Neuronal stem cell (in vitro differentiated cells): ENCODE results near the gene OTOP1.
A peak's percentile ranks its signal among the peaks of the same experiment; 100 is the strongest.

Source experiments
- DNase-seq: peaks from one replicate; pipeline ENCODE4 v3.0.0-alpha.2; 2013; ENCODE audit warnings: low spot score
- H2AFZ ChIP-seq: one replicate; pipeline ENCODE4 v1.6.1; 2013; ENCODE audit warnings: mild to moderate bottlenecking, low read length, inconsistent platforms
- H2AK5ac ChIP-seq: 2 replicates; pipeline ENCODE4 v1.6.1; 2013; ENCODE audit warnings: low read depth, mild to moderate bottlenecking, inconsistent platforms, low read length, moderate library complexity, mixed read lengths
- H2BK120ac ChIP-seq: 2 replicates; pipeline ENCODE4 v1.6.1; 2013; ENCODE audit warnings: low read depth, mild to moderate bottlenecking, inconsistent platforms, low read length, moderate library complexity, mixed read lengths
- H2BK12ac ChIP-seq: one replicate; pipeline ENCODE4 v1.6.1; 2013; ENCODE audit warnings: low read length, inconsistent platforms
- H2BK15ac ChIP-seq: 2 replicates; pipeline ENCODE4 v1.6.1; 2013; ENCODE audit warnings: mild to moderate bottlenecking, low read length, inconsistent platforms, mixed read lengths
- H2BK5ac ChIP-seq: one replicate; pipeline ENCODE4 v1.6.1; 2013; ENCODE audit warnings: inconsistent platforms, mild to moderate bottlenecking, low read length, moderate library complexity
- H3K14ac ChIP-seq: one replicate; pipeline ENCODE4 v1.6.1; 2013; ENCODE audit warnings: low read length, inconsistent platforms
- H3K18ac ChIP-seq: 2 replicates; pipeline ENCODE4 v1.6.1; 2013; ENCODE audit warnings: low read length, inconsistent platforms
- H3K23ac ChIP-seq: 2 replicates; pipeline ENCODE4 v1.6.1; 2013; ENCODE audit warnings: low read depth, mild to moderate bottlenecking, mixed read lengths, low read length, inconsistent platforms; ENCODE audit not compliant: poor library complexity
- H3K27ac ChIP-seq: replicated peaks from 3 replicates; pipeline ENCODE4 v1.5.1; 2013; ENCODE audit warnings: low read length, inconsistent platforms
- H3K27me3 ChIP-seq, 3 experiments: 2 replicates each; pipeline ENCODE4 v1.6.1; 2013; ENCODE audit warnings: low read length in 3 of 3, mild to moderate bottlenecking in 2 of 3, inconsistent platforms in 1 of 3, low read depth in 1 of 3, mixed read lengths in 1 of 3, moderate library complexity in 1 of 3; ENCODE audit not compliant: control insufficient read depth in 3 of 3, insufficient read depth in 3 of 3
- H3K36me3 ChIP-seq, 2 donors: replicated peaks in 1 of 2; 2 replicates each; pipeline ENCODE4 v1.6.1; 2013; ENCODE audit warnings: low read length in 2 of 2; ENCODE audit not compliant: control insufficient read depth in 2 of 2, insufficient read depth in 2 of 2
- H3K4ac ChIP-seq: 2 replicates; pipeline ENCODE4 v1.6.1; 2013; ENCODE audit warnings: inconsistent platforms, mild to moderate bottlenecking, low read length, moderate library complexity
- H3K4me1 ChIP-seq, 2 donors: 1 replicate in 1 of 2; 2 replicates in 1 of 2; pipeline ENCODE4 v1.6.1; 2013; ENCODE audit warnings: low read length in 2 of 2, low read depth in 1 of 2; ENCODE audit not compliant: control insufficient read depth in 2 of 2, insufficient read depth in 1 of 2
- H3K4me2 ChIP-seq: one replicate; pipeline ENCODE4 v1.6.1; 2013; ENCODE audit warnings: mild to moderate bottlenecking, low read length, inconsistent platforms; ENCODE audit not compliant: insufficient read depth, poor library complexity, severe bottlenecking
- H3K4me3 ChIP-seq, 2 donors: 2 replicates each; pipeline ENCODE4 v1.5.1; 2013; ENCODE audit warnings: low read length in 2 of 2, mild to moderate bottlenecking in 2 of 2, inconsistent platforms in 1 of 2, moderate library complexity in 1 of 2
- H3K79me1 ChIP-seq: one replicate; pipeline ENCODE4 v1.6.1; 2013; ENCODE audit warnings: low read depth, mild to moderate bottlenecking, inconsistent platforms, low read length, moderate library complexity
- H3K9ac ChIP-seq: one replicate; pipeline ENCODE4 v1.6.1; 2013; ENCODE audit warnings: mild to moderate bottlenecking, low read depth, low read length, inconsistent platforms; ENCODE audit not compliant: poor library complexity
- H3K9me3 ChIP-seq, 2 donors: replicated peaks in 1 of 2; 2 replicates each; pipeline versions ENCODE3 to v1.6.1; 2013; ENCODE audit warnings: low read length in 2 of 2, mild to moderate bottlenecking in 2 of 2, inconsistent platforms in 1 of 2, low read depth in 1 of 2, mixed read lengths in 1 of 2, moderate library complexity in 1 of 2; ENCODE audit not compliant: control insufficient read depth in 2 of 2, insufficient read depth in 1 of 2
- H4K8ac ChIP-seq: one replicate; pipeline ENCODE4 v1.6.1; 2013; ENCODE audit warnings: low read depth, mild to moderate bottlenecking, inconsistent platforms, low read length, moderate library complexity
- H4K91ac ChIP-seq: one replicate; pipeline ENCODE4 v1.6.1; 2013; ENCODE audit warnings: low read length, low read depth, mild to moderate bottlenecking, inconsistent platforms; ENCODE audit not compliant: poor library complexity
- WGBS, 2 donors: extraction: QIAGEN DNeasy Blood & Tissue Kit; methylation state at CpG; one replicate each; pipeline ENCODE4 v1.1.7; 2013; ENCODE audit warnings: missing lambda C conversion rate in 2 of 2, mixed read lengths in 1 of 2; ENCODE audit not compliant: insufficient read length in 2 of 2, insufficient replicate concordance in 1 of 2; ENCODE audit errors: extremely low coverage in 2 of 2; 5-methylcytosine and 5-hydroxymethylcytosine counted together

OTOP1 gene

DNA sequence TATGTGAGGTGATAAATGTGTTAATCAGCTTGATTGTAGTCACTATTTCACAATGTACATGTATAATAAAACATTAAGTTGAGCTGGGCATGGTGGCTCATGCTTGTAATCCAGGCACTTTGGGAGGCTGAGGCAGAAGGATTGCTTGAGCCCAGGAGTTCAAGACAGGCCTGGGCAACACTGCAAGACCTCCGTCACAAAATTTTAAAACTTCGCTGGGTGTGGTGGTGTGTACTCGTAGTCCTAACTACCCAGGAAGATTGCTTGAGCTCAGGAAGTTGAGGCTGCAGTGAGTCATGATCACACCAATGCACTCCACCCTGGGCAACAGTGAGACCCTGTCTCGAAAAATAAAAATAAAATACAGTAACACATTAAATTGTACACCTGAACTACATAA lies 43.1 kb upstream of the OTOP1 start:
- Histone ChIP-seq H4K91ac (no peak overlapping the region), H2BK12ac (no peak overlapping the region), H2AK5ac (no peak overlapping the region), H3K27ac (no peak overlapping the region), H2AFZ (no peak overlapping the region), H4K8ac (no peak overlapping the region), H3K14ac (no peak overlapping the region), H3K4ac (no peak overlapping the region), H3K4me2 (no peak overlapping the region), H3K18ac (no peak overlapping the region), H3K23ac (no peak overlapping the region), H2BK15ac (no peak overlapping the region), H3K4me1 (no peaks in the 10 kb centered on the region), H3K79me1 (no peaks in the 10 kb centered on the region), H2BK5ac (no peak overlapping the region), H3K4me3 (no peak overlapping the region), H3K9me3 (no peaks in the 10 kb centered on the region), H3K36me3 (peaks cover 25 to 85% of the 10 kb centered on the region in 2 donors), H3K27me3 (no peaks in the 10 kb centered on the region), H3K9ac (no peak overlapping the region), H2BK120ac (no peak overlapping the region)
- DNase-seq: no peak
- WGBS, 2 donors: no CpG with 5 or more reads among the region's 4 CpGs

DNA sequence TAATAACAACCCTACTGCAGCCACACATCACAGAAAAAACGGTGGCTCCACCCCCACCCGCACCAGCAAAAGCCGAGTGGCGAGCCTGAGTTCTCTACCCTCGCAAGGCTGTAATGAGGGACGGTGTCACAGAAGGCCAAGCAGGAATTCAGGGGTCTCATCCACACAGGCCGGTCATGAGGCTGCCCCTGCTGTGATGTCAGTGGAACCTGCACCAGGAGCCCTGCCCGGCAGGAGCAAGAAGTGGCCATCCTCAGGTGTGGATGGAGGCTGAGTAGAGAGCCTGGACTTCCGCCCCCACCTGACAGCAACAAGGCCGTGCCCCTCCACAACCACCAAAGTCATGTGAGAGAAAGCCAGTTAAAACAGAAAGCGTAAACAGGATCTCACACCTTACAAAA lies 42.6 kb upstream of the OTOP1 start:
- Histone ChIP-seq H2AK5ac (no peak overlapping the region), H3K36me3 (peaks cover 23 to 79% of the 10 kb centered on the region in 2 donors)
- no CpG with 5 or more reads among the region's 11 CpGs for WGBS, 2 donors

DNA sequence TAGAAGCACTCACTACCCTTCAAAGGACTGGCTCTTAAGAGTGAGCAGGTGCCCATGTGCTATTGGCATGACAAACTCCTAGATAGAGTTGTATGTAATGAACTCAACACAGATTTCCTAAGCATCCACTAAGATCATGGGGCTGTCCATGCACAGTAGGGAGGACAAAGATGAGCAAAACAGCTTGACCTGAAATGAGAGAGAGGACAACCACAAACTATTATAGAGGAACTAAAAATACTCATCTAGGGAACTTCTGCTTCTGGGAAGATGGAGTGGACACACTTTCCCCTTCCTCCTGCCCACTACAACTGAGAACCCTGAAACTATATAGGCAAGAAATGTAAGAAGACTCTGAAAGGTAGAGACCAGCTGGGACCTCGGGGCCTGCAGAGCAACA lies 42.0 kb upstream of the OTOP1 start:
- H3K4me3 ChIP-seq: no peak overlapping the region
- H3K18ac ChIP-seq: no peak overlapping the region
- no peaks in the 10 kb centered on the region for H3K4me1 ChIP-seq
- H2BK12ac ChIP-seq: no peak overlapping the region
- no peak overlapping the region for H2BK120ac ChIP-seq
- H3K27ac ChIP-seq: no peak overlapping the region
- H3K9ac ChIP-seq: no peak overlapping the region
- no peak for DNase-seq
- H3K79me1 ChIP-seq: no peaks in the 10 kb centered on the region
- no peak overlapping the region for H3K23ac ChIP-seq
- H3K14ac ChIP-seq: no peak overlapping the region
- no peak overlapping the region for H2BK15ac ChIP-seq
- H4K91ac ChIP-seq: no peak overlapping the region
- no peak overlapping the region for H4K8ac ChIP-seq
- no peak overlapping the region for H3K4ac ChIP-seq
- H2AFZ ChIP-seq: no peak overlapping the region
- no peak overlapping the region for H2BK5ac ChIP-seq
- no CpG with 5 or more reads among the region's 1 CpG for WGBS, 2 donors
- no peaks in the 10 kb centered on the region for H3K9me3 ChIP-seq
- H3K27me3 ChIP-seq: no peaks in the 10 kb centered on the region
- no peak overlapping the region for H2AK5ac ChIP-seq
- peaks cover 21 to 74% of the 10 kb centered on the region in 2 donors for H3K36me3 ChIP-seq
- no peak overlapping the region for H3K4me2 ChIP-seq

More for the DNA sequence above, 42.6 kb upstream of the OTOP1 start:
- no peaks in the 10 kb centered on the region for H3K4me1 ChIP-seq
- H2BK15ac ChIP-seq: no peak overlapping the region
- no peak overlapping the region for H3K4me3 ChIP-seq
- H4K91ac ChIP-seq: no peak overlapping the region
- H3K4me2 ChIP-seq: no peak overlapping the region
- H3K27ac ChIP-seq: no peak overlapping the region
- H3K9ac ChIP-seq: no peak overlapping the region
- no peak overlapping the region for H4K8ac ChIP-seq
- H2BK12ac ChIP-seq: no peak overlapping the region
- no peak overlapping the region for H2AFZ ChIP-seq
- no peak overlapping the region for H3K14ac ChIP-seq
- peak overlapping the region; percentile 16 for H3K23ac ChIP-seq
- H3K27me3 ChIP-seq: no peaks in the 10 kb centered on the region
- H3K18ac ChIP-seq: no peak overlapping the region
- no peak overlapping the region for H2BK5ac ChIP-seq
- H3K4ac ChIP-seq: no peak overlapping the region
- no peak for DNase-seq
- no peak overlapping the region for H2BK120ac ChIP-seq
- no peaks in the 10 kb centered on the region for H3K9me3 ChIP-seq
- no peaks in the 10 kb centered on the region for H3K79me1 ChIP-seq

DNA sequence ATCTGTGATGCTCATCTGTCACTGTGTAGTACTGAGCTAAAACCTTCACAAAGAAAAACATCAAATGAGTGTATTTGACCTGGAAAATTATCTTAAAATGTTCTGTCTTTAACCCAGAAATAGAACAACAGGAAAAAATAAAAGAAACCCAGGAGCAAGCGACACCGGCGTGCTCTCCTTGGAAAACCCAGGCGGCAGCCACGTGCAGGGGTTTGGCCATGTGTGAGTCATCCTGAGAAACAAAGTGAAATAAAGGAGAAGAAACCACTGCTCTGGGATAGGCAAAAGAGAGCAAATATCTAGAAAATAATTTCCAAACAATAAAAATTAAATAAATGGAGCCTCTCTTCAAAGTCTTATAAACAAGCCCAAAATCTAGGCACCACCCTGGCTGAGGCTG lies 41.3 kb upstream of the OTOP1 start:
- H3K18ac ChIP-seq: no peak overlapping the region
- no peak overlapping the region for H3K4me2 ChIP-seq
- H3K4ac ChIP-seq: no peak overlapping the region
- H2AFZ ChIP-seq: no peak overlapping the region
- H3K27ac ChIP-seq: no peak overlapping the region
- no peak overlapping the region for H2AK5ac ChIP-seq
- no peaks in the 10 kb centered on the region for H3K27me3 ChIP-seq
- H4K91ac ChIP-seq: no peak overlapping the region
- peaks cover 18 to 66% of the 10 kb centered on the region in 2 donors for H3K36me3 ChIP-seq
- no peaks in the 10 kb centered on the region for H3K9me3 ChIP-seq
- no peaks in the 10 kb centered on the region for H3K4me1 ChIP-seq
- WGBS, 2 donors: no CpG with 5 or more reads among the region's 5 CpGs
- H3K9ac ChIP-seq: no peak overlapping the region
- H2BK15ac ChIP-seq: no peak overlapping the region
- H2BK5ac ChIP-seq: no peak overlapping the region
- no peak overlapping the region for H3K14ac ChIP-seq
- no peak overlapping the region for H3K23ac ChIP-seq
- no peaks in the 10 kb centered on the region for H3K79me1 ChIP-seq
- no peak overlapping the region for H2BK120ac ChIP-seq
- H4K8ac ChIP-seq: no peak overlapping the region
- no peak overlapping the region for H2BK12ac ChIP-seq
- no peak overlapping the region for H3K4me3 ChIP-seq
- no peak for DNase-seq
